Measurements from ENCODE around the gene ATP11B. TPM values are rescaled to one million over a fixed set of nuclear protein-coding genes. Genes with fewer than 3 reads are reported as not detected.

The ATP11B gene
- total and polyA plus RNA-seq, 9 of the 15 experiments (the other 6 are each of a cell fraction or from before 2014, with no cell fraction given) = 11.9 to 68.7 (median 41.8) TPM

GRCh38 chr3:182869059-182869458 is 75.8 kb downstream of the ATP11B start:
- Histone ChIP-seq H3K4me2 (ENCODE audit: insufficient read depth, low read length) (no peak overlapping the region), H3K36me3 (ENCODE audit: control insufficient read depth, insufficient read depth, low read length) (peaks cover 71% of the 10 kb centered on the region), H3K4me1 (replicated peaks in 1 of 2; ENCODE audit: control insufficient read depth in 2 of 2, insufficient read depth in 2 of 2, low read length in 2 of 2) (no peaks in the 10 kb centered on the region), H3K9ac (ENCODE audit: insufficient read depth in 1 of 2, low read depth in 2 of 2, low read length in 2 of 2) (no peak overlapping the region), H3K27me3 (ENCODE audit: control insufficient read depth in 2 of 2, insufficient read depth in 2 of 2, low read length in 2 of 2) (no peaks in the 10 kb centered on the region), H3K4me3 (no peak overlapping the region), H3K9me3 (replicated peaks; ENCODE audit: control insufficient read depth, insufficient read depth, low read depth, low read length) (no peaks in the 10 kb centered on the region), H2AFZ (ENCODE audit: low read depth, low read length) (no peak overlapping the region), H3K27ac (ENCODE audit: extremely low read depth, low read depth, low read length) (no peak overlapping the region), H3K79me2 (ENCODE audit: control insufficient read depth, insufficient read depth, low read length) (no peaks in the 10 kb centered on the region), H4K20me1 (replicated peaks; ENCODE audit: control insufficient read depth, insufficient read depth, low read length) (no peaks in the 10 kb centered on the region), H3K9me1 (ENCODE audit: control insufficient read depth, insufficient read depth, low read length) (no peaks in the 10 kb centered on the region)
- intact Hi-C loops (cut with micrococcal nuclease) = no loop called here
- CTCF ChIA-PET (ENCODE audit: low intra/inter-chr PET ratio) = interaction anchor here (0.6 kb wide), 1 partner anchor 8 kb away, joined by 3 read pairs; no protein-coding TSS in a partner anchor
- 100% methylated on average over 1 of the region's 1 CpG for WGBS (ENCODE audit: insufficient coverage, low coverage, missing lambda C conversion rate)
- BruUV-seq (replicated peaks) = no TSS peak
- ATAC-seq = no peak
- POLR2A ChIA-PET = interaction anchor here (0.6 kb wide), 1 partner anchor 9 kb away, joined by 3 read pairs; no protein-coding TSS in a partner anchor
- peak; percentile 88 for TF ChIP-seq C11orf30 (IDR thresholded peaks at IDR 0.05; ENCODE audit: low read depth)
- TF ChIP-seq MAFF (IDR thresholded peaks at IDR 0.05; ENCODE audit: low read length) = peak; percentile 95
- TF ChIP-seq HMG20A (CRISPR knock-in tag; conservative IDR thresholded peaks at IDR 0.05) = no peak
- no peak for TF ChIP-seq FUS (optimal IDR thresholded peaks at IDR 0.05; ENCODE audit: low read depth, low read length)
- TF ChIP-seq ZNF584 (CRISPR knock-in tag; IDR thresholded peaks at IDR 0.05; ENCODE audit: low read depth) = no peak
- no peak for TF ChIP-seq ZNF75A (CRISPR knock-in tag; IDR thresholded peaks at IDR 0.05)
- TF ChIP-seq MAFG (tag; conservative IDR thresholded peaks at IDR 0.05) = peak; percentile 88
- no peak for TF ChIP-seq RFX5 (IDR thresholded peaks at IDR 0.05; ENCODE audit: low read depth, low read length)
- no peak for TF ChIP-seq CXXC5 (CRISPR knock-in tag; IDR thresholded peaks at IDR 0.05)
- TF ChIP-seq ZNF431 (CRISPR knock-in tag; IDR thresholded peaks at IDR 0.05) = no peak
- TF ChIP-seq MAFK (IDR thresholded peaks at IDR 0.05; ENCODE audit: low read length) = peak; percentile 97
- TF ChIP-seq ZNF316 (IDR thresholded peaks at IDR 0.05) = peak; percentile 95
- TF ChIP-seq HES1 (IDR thresholded peaks at IDR 0.05; ENCODE audit: low read depth) = no peak
- no peak for TF ChIP-seq HIVEP1 (CRISPR knock-in tag; IDR thresholded peaks at IDR 0.05)
- DNase-seq (ENCODE audit: extremely low read depth in 1 of 4, low spot score in 3 of 4) = no peak
- FAIRE-seq = no peak
- in situ Hi-C loops (cut with MboI) = no loop called here
